Measurements from ENCODE around the gene COLEC12. TPM values are rescaled to one million over a fixed set of nuclear protein-coding genes. Genes with fewer than 3 reads are reported as not detected.

The COLEC12 gene
- total RNA-seq, 1 experiment from 2014 or later: not detected

- no peak overlapping the region for H3K27ac Mint-ChIP-seq (ENCODE audit: unreplicated experiment)
- no peak for DNase-seq
- H3K4me1 Mint-ChIP-seq (ENCODE audit: low read depth, unreplicated experiment): no peaks in the 10 kb centered on the region
- H3K9me3 Mint-ChIP-seq (ENCODE audit: low read depth, unreplicated experiment): no peaks in the 10 kb centered on the region
- BruUV-seq (replicated peaks): no TSS peak
- intact Hi-C loops (cut with micrococcal nuclease; ENCODE audit: unreplicated experiment): loop anchor here (1.0 to 5.0 kb wide), 3 partner anchors 191 to 416 kb away; no protein-coding TSS in a partner anchor
- H3K27me3 Mint-ChIP-seq (ENCODE audit: unreplicated experiment): peaks cover 46% of the 10 kb centered on the region
- CTCF ChIA-PET: no interaction called here
- H3K36me3 Mint-ChIP-seq (ENCODE audit: insufficient read depth, unreplicated experiment): no peaks in the 10 kb centered on the region
- no peak overlapping the region for H3K4me3 Mint-ChIP-seq (ENCODE audit: low read depth, unreplicated experiment)
- TF ChIP-seq, protein P1, sequence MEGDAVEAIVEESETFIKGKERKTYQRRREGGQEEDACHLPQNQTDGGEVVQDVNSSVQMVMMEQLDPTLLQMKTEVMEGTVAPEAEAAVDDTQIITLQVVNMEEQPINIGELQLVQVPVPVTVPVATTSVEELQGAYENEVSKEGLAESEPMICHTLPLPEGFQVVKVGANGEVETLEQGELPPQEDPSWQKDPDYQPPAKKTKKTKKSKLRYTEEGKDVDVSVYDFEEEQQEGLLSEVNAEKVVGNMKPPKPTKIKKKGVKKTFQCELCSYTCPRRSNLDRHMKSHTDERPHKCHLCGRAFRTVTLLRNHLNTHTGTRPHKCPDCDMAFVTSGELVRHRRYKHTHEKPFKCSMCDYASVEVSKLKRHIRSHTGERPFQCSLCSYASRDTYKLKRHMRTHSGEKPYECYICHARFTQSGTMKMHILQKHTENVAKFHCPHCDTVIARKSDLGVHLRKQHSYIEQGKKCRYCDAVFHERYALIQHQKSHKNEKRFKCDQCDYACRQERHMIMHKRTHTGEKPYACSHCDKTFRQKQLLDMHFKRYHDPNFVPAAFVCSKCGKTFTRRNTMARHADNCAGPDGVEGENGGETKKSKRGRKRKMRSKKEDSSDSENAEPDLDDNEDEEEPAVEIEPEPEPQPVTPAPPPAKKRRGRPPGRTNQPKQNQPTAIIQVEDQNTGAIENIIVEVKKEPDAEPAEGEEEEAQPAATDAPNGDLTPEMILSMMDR (IDR thresholded peaks at IDR 0.05; ENCODE audit: unreplicated experiment): no peak
Observed at GRCh38 chr18:285817-286216, 214.7 kb downstream of the COLEC12 start.

DNA sequence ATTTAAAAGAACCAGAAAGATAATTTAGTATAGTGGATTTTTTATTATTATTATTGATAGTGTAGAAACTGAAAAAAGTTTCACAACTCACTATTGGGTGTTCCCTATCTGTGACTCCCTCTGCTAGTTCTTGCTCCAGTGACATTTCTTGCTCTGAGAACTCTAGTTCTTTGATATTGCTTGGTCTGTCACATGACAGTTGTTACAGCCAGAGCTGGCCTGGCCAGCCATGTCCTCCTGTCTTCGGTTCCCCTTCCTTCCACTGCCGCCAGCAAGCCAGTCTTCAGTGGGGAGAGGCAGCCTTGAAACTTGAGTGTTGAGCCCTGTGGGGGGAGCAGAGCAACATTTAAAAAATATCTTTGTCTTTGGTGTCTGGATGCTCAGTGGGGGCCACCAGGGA is 225.0 kb downstream of the COLEC12 start:
- TF ChIP-seq, protein P1 (IDR thresholded peaks at IDR 0.05; ENCODE audit: unreplicated experiment): no peak
- Mint-ChIP-seq H3K36me3 (ENCODE audit: insufficient read depth, unreplicated experiment) (no peaks in the 10 kb centered on the region), H3K4me1 (ENCODE audit: low read depth, unreplicated experiment) (no peaks in the 10 kb centered on the region), H3K9me3 (ENCODE audit: low read depth, unreplicated experiment) (no peaks in the 10 kb centered on the region), H3K27ac (ENCODE audit: unreplicated experiment) (no peak overlapping the region), H3K4me3 (ENCODE audit: low read depth, unreplicated experiment) (no peak overlapping the region), H3K27me3 (ENCODE audit: unreplicated experiment) (no peaks in the 10 kb centered on the region)
- no TSS peak for BruUV-seq (replicated peaks)
- intact Hi-C loops (cut with micrococcal nuclease; ENCODE audit: unreplicated experiment): no loop called here
- CTCF ChIA-PET: no interaction called here
- DNase-seq: no peak

GRCh38 chr18:274313-274712 is 226.2 kb downstream of the COLEC12 start:
- TF ChIP-seq, protein P1 (IDR thresholded peaks at IDR 0.05; ENCODE audit: unreplicated experiment): no peak
- Mint-ChIP-seq H3K27me3 (ENCODE audit: unreplicated experiment) (no peaks in the 10 kb centered on the region), H3K27ac (ENCODE audit: unreplicated experiment) (no peak overlapping the region), H3K4me3 (ENCODE audit: low read depth, unreplicated experiment) (no peak overlapping the region), H3K9me3 (ENCODE audit: low read depth, unreplicated experiment) (no peaks in the 10 kb centered on the region), H3K4me1 (ENCODE audit: low read depth, unreplicated experiment) (no peaks in the 10 kb centered on the region), H3K36me3 (ENCODE audit: insufficient read depth, unreplicated experiment) (no peaks in the 10 kb centered on the region)
- CTCF ChIA-PET: no interaction called here
- intact Hi-C loops (cut with micrococcal nuclease; ENCODE audit: unreplicated experiment): no loop called here
- DNase-seq: no peak
- no TSS peak for BruUV-seq (replicated peaks)

DNA sequence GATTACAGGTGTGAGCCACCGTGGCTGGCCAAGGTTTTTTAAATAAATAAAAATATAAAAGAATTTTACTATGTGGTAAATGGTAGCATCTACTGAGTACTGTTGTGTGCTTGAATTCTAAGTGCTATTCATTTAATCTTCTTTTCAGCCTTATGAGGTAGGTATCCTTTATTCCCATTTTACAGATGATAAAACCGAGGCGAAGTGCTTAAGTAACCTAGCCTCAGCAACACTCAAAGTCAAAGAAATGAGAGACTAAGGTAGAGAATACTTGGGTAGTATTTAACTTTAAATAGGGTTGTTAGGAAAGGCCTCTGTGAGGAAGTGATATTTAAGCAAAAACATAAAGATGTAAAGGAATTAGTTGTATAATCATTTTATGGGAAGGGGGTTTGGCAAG is 227.0 kb downstream of the COLEC12 start:
- intact Hi-C loops (cut with micrococcal nuclease; ENCODE audit: unreplicated experiment): no loop called here
- H3K27ac Mint-ChIP-seq (ENCODE audit: unreplicated experiment): no peak overlapping the region
- CTCF ChIA-PET: no interaction called here
- H3K9me3 Mint-ChIP-seq (ENCODE audit: low read depth, unreplicated experiment): no peaks in the 10 kb centered on the region
- no peaks in the 10 kb centered on the region for H3K4me1 Mint-ChIP-seq (ENCODE audit: low read depth, unreplicated experiment)
- TF ChIP-seq, protein P1 (IDR thresholded peaks at IDR 0.05; ENCODE audit: unreplicated experiment): no peak
- DNase-seq: no peak
- H3K36me3 Mint-ChIP-seq (ENCODE audit: insufficient read depth, unreplicated experiment): peaks cover 7% of the 10 kb centered on the region
- no peak overlapping the region for H3K4me3 Mint-ChIP-seq (ENCODE audit: low read depth, unreplicated experiment)
- BruUV-seq (replicated peaks): no TSS peak
- H3K27me3 Mint-ChIP-seq (ENCODE audit: unreplicated experiment): no peaks in the 10 kb centered on the region

All from Calu3 (cell line).